ENCODE data around the gene FSD2.

DNA sequence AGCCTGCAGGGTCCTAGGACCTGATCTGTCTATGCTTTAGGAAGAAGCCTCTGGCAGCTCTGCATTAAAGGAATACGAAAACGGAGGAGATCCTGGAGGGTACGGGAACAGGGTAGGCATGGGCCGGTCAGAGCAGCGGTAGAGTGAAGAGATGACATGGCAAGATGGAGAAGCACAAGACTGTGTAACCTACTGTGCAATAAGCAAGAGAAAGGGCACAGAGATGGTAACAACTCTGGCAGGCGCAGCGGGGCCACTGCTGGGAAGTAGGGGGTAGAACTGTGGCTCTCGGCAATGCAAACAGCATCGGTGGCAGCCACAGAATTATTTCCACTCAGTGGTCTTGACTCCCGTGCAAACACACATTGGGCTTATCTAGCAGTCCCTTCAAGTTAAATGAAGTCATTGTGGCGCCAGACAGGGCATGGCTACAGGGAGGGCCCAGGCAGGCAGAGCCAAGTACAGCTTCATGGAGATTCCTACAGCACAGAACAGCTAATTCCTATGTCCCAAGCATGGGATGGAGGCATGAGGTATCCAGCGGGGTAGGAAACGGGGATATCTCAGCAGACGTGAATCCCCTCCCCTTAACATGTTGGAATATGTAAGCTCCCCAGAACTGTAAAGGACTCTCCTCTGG is 32.3 kb upstream of the FSD2 start:
- TF ChIP-seq, protein P1, sequence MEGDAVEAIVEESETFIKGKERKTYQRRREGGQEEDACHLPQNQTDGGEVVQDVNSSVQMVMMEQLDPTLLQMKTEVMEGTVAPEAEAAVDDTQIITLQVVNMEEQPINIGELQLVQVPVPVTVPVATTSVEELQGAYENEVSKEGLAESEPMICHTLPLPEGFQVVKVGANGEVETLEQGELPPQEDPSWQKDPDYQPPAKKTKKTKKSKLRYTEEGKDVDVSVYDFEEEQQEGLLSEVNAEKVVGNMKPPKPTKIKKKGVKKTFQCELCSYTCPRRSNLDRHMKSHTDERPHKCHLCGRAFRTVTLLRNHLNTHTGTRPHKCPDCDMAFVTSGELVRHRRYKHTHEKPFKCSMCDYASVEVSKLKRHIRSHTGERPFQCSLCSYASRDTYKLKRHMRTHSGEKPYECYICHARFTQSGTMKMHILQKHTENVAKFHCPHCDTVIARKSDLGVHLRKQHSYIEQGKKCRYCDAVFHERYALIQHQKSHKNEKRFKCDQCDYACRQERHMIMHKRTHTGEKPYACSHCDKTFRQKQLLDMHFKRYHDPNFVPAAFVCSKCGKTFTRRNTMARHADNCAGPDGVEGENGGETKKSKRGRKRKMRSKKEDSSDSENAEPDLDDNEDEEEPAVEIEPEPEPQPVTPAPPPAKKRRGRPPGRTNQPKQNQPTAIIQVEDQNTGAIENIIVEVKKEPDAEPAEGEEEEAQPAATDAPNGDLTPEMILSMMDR (IDR thresholded peaks at IDR 0.05): no peak
- no peak for TF ChIP-seq EZH2 (IDR thresholded peaks at IDR 0.05; ENCODE audit: borderline replicate concordance, insufficient read depth, low read depth, low read length, poor library complexity, severe bottlenecking)

Data from B cell (primary cell).